Embryonic facial prominence (tissue), 1 donor: ENCODE measurements around the gene SPDYE4.

Experiments
- DNase-seq: peaks from one replicate; pipeline ENCODE4 v3.0.0-alpha.2; 2016; ENCODE audit errors: extremely low spot score

SPDYE4 gene

DNA sequence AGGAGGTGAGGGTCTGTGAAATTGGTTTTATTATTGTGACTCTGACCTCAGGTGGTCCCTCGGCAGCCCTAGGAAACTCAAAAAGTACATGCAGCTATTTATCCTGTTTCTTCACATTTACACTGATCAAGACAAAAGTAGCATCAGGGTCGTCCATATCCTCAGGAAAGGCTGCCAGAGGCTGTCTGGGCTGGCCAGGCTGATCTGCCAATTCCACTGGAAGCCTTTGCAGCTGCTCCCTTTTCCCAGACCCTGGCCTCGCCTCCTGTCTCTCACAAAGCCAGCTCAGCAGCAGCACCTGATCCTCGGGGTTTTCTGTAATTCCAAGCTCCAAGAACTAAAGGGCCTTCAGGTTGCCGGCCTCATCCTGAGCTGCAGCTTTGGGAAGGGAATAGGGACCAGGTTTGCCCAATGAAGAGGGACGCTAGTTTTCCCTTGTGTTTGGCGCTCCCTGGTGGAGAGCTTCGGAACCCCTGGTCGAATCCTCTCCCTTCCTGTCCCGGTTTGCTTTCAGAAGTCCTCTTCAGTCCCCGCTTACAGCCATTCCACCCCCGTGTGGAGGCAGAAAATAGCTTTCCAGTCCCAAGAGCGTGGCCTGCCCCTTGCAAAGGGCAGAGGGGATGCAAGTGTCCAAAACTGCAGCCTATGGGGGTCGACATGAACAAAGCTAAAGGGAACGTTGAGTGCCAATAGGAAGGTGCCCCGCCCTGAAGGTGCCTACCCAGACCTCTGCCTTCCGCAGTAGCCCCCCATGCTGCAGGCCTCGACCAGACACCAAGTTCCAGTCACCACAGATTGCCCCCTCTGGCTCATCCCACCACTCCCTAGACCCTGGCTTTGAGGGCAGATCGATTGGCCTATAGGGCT, 27.4 kb upstream of the SPDYE4 start:
- DNase-seq: peak; percentile 69

DNA sequence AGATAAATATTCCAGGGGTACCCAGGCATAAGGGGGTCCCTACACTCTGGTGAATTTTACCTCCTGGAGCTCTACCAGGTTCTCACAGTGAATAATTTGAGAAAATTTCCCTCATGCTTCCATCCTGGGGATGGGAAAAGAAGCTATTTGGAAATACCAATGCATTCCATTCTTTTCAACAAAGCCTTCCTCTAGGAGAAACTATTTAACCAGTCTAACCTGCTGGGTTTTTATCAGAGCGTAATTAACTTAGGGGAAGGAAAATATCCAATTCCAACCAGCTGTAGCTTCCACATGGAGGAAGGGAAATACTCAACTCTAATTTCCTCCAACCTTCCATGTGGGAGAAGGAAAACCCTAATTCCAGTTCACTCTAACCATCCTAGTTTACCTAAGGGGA, 23.8 kb upstream of the SPDYE4 start:
- DNase-seq: no peak

DNA sequence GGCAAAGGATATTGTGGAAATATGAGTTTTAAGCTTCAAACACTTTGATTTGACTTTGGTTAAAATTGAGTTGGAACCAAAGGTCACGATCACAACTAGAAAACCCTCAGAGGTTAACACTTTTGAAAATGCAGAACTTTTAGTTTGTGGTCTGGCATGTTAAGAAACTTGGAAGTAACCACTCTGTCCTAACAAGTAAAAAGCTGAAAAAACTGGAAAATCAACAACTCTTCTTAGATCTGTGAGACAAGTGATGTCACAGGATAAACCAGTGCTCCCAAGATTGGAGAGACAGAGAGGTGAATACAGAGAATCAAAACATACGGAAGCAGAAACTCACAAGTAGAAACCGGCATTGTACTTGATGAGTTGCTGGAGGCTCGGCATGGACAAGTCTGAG, 23.4 kb upstream of the SPDYE4 start:
- peak; percentile 27 for DNase-seq

DNA sequence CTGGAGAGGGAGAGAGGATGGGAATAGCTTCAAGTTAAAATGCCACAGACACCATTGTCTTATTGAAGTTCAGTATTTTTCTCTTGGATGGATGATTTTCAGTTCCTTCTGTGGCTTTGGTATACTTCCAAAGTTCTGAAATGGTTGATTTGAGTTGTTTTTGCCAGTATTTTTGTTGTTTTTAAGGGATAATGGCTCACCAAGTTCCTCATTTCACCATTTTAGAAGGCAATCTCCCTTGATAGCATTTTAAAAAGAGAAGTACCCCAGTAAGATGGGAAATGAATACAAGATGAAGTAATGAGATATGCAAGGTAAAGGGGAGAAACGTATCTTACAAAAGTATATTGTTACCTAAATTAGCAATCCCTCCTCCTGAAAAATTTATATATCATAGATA, 18.5 kb upstream of the SPDYE4 start:
- DNase-seq: no peak

DNA sequence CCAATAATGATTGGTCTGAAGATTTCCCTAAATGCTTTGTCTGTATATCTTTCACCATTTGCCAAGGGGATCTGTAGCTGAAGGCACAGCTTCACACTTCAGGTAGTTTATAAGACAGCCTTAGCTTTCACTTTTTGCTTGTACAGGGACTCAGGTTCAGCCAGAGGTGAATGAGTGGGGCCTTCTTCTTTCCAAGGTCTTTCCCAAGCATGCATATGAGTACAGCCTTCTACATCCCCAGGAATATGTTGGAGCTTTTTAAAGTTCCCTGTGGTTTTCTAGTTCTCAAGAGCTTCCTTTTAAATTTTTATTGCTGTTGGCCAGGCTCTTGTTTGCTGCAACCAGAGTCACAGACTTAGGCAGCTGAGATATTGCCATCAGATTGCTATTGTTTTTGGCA, 17.9 kb upstream of the SPDYE4 start:
- no peak for DNase-seq

DNA sequence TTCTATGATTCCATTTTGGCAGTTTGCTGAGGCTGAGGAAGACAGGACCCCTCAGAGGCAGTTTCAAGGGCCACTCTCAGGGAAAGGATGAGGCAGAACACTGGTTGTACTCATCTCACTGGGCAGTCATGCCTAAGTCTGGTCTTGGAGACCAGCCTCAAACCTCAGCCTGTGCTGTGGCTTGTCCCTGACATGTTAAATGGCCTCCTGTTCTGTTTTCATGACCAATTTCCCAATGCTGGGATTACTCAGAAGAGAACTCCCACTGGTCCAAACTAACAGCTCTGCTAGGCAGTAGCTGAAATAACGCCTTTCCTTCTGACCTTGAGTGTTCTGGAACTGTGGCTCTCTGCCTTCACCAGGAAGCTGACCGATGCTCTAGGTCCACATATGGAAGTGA, 8.4 kb upstream of the SPDYE4 start:
- no peak for DNase-seq

DNA sequence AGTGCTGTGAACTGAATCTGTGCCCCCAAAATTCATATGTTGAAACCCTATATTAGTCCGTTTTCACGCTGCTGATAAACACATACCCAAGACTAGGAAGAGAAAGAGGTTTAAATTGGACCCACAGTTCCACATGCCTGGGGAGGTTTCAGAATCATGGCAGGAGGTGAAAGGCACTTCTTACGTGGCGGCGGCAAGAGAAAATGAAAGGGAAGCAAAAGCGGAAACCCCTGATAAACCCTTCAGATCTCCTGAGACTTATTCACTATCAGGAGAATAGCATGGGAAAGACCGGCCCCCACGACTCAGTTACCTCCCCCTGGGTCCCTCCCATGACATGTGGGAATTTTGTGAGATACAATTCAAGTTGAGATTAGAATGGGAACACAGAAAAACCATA, 3.7 kb upstream of the SPDYE4 start:
- DNase-seq: no peak

DNA sequence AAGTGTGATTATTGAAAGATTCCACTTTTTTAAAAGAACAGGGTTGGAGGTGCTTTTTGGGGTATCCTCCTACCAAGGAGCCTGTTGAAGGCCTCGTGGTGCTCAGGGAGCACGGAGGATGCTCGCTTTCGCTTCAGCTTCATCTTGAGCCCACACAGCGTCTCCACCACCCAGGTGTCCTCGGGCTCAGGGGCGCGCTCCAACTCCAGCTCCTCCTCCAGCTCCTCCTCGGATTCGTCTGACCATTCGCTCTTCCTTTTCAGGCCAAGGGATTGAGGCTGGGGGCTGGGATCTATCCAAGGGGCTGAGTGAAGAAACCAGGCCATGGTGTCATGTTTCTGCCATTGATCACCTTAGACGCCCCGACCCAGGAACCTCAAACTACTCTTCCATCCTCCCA, 1.2 kb downstream of the SPDYE4 start:
- DNase-seq: no peak

DNA sequence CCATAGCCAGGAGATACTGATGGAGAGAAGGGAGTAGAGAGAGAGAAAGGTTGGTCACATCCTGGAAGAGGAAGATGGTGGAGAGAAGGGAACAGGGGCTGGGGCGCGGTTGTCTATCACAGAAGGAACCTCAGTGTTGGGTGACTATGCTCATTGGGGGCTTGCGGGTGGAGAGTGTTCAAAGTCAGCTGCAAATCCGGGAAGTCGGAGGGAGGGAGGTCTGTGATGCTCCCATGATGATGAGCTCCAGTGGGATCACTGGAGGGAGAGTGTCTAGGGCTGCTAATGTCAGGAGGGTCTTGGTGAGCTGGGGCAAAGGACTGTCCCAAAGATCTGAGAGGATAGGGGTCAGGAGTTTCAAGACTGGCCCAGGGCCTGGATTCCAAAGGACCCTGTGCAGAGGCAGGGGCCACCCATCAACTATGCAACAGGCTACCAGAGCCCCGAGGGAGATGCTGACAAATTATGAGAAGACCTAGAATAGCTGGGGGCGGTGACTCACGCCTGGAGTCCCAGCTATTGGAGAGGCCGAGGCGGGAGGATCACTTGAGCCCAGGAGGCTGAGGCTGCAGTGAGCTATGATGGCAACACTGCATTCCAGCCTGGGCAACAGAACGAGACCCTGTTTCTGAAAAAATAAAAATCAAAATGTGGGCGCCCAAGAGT, 2.6 kb downstream of the SPDYE4 start:
- no peak for DNase-seq

DNA sequence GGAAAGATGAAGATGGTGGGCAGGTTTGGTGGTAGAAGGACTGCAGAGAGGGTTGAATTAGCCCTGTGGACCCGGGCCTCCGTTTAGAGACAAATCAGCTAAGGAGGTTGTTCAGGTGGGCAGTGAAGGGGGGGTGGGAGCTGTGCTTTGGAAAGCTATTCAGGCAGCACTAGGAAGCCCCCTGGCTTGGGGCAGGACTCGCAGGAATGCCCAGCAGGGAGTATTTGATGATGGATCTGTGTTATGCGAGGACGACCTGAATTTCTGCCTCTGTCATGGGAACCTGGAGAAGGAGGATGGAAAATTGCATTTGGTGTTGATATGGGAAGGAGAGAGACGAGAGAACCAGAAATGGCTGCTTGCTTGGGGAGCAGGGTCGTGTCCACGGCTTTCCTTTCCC, 3.5 kb downstream of the SPDYE4 start:
- no peak for DNase-seq

DNA sequence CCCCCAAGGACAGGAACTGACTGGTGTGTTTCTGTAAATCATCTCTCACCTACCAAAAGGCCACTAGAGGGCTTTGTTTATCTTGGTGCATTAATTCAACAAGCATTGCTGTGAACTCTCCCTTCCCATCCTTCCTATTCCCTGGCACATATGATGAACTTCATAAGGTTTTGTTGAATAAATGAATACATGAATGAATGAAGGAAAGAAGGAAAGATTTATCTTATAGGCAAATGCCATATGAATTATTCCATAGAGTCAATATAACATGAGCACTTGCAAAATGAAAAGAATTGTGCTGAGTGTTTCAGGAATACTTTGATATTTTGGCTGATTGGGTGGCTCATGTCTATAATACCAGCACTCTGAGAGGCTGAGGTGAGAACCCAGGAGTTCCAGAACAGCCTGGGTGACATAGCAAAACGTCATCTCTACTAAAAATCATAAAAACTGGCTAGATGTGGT, 4.3 kb downstream of the SPDYE4 start:
- DNase-seq: no peak

DNA sequence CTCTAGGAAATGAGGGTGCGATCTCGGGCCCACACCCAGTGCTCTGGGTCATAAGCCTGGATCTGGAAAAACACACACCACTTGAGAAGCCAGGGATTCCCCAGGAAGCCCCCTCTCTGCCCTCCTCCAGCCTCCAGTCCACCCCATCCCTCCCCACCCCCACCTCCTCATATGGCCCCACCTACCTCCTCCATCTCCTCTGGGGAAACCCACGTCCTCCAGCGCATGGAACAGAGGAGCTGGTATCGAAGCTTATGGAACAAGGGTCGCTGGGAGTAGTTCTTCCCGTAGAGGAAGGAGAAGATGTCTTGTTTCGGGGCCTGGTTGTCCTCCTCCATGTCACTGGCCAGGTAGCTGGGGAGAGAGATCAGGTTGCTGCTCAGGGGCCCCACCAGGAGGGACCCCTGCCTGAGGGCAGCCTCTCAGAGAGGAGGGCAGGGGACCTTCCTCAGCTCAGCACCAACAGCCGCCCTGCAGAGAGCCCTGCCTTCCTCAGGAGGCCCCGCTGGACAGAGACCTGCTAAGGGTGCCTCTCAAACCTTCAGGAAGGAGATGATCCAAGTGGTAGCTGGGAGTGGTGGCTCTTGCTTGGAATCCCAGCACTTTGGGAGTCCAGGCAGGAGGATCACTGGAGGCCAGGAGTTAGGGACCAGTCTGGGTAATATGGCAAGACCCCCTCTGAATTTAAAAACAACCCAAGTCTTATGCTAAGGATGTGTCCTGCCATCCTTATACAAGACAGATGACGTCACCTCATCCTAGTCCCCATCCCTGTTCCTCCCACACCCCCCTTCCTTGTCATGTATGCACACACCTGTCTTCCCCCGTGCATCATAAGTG, 5.0 kb downstream of the SPDYE4 start:
- no peak for DNase-seq

DNA sequence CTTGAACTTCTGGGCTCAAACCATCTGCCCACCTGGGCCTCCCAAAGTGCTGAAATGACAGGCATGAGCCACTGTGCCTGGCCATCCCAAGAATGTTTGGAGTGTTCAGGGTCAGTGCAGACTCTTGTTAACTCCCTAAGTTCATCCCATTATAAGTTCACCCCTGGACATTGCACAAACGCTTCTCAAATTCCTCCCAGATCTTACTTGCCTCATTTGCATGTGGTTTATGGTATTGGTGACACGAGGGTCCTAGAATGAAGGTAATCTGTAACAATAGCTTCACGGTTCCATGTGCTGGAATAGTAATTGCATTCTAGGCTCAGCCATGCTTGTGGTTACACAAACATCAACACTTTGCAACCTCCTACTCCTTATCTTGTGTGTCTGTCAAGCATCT, 8.7 kb downstream of the SPDYE4 start:
- no peak for DNase-seq

DNA sequence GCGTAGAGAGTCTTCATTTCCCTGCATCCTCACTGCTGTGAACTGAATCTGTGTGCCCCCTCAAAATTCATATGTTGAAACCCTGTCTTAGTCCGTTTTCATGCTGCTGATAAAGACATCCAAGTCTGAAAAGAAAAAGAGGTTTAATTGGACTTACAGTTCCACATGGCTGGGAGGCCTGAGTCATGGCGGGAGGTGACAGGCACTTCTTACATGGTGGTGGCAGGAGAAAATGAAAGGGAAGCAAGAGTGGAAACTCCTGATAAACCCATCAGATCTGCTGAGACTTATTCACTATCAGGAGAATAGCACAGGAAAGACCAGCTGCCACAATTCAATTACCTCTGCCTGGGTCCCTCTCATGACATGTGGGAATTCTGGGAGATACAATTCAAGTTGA, 10.6 kb downstream of the SPDYE4 start:
- no peak for DNase-seq

DNA sequence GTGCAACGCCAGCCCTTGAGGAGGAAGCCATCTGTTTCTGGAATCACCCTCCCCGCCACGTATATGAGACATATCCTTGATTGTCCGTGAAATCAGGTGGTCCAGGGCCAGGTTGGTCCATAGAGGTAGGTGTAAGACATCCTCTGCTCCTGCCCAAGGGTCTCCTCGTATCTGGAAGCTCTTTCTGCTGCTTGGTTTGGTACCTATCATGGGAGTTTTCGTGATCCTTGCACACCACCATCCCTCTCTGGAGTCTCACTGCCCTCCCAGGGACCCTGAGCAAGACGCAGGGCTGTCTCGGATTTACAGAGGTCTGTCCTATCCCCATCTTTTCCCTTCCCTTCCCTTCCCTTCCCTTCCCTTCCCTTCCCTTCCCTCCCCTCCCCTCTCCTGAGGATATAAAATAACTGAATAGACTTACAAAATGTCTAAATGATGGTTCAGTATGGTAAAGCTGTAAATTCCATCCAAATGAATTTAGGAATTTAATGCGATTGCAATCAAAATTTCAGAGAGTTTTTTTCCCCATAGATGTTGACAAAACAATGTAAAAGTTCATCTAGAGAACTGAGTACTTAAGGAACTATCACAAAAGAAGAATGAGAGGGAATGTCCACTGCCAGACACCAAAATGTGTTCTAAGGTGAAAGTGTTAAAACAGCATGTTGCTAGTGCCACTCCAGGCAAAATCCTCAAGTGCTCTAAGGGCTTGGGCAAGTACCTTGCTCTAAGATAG, 11.7 kb downstream of the SPDYE4 start:
- no peak for DNase-seq

DNA sequence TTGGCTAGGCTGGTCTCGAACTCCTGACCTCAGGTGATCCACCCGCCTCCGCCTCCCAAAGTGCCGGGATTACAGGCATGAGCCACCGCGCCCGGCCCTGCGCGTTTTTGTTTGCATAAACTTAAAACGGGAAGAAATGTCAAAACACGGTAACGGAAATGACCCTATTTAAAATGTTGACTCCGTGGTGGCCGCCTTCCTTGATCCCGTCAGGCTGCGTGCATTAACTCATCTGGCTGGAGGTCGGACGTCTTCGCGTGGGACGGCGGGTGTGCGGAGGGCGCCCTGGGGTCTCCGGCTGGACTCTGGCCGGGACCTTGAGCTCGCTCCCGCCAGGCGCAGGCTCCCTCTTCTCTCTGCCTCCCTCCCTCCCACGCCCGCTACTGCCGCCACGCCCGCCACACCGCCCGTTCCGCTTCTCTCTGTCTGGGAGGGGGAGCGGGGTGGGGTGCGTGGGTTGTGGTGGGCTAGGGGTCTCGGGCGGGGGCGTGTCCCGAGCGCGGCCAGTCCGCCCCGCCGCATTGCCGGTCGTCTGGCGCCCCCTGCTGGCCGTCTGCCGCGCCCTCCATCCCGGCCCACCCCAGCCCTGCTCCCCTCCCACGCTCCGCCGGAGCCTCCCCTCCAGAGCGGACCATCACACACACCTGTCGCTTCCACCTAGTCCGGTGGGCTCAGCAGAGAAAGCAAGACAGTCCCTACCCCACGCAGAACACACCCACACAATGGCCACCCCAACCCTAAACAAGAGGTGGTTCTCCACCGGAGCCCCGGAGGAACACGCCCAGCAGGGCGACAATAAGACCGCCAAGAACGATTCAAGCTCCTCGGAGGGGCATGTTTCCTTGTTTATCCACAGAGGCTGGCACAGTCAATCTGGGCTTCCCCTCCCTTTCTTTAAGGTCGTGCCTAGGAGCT, 12.5 kb downstream of the SPDYE4 start:
- DNase-seq: peak; percentile 55

DNA sequence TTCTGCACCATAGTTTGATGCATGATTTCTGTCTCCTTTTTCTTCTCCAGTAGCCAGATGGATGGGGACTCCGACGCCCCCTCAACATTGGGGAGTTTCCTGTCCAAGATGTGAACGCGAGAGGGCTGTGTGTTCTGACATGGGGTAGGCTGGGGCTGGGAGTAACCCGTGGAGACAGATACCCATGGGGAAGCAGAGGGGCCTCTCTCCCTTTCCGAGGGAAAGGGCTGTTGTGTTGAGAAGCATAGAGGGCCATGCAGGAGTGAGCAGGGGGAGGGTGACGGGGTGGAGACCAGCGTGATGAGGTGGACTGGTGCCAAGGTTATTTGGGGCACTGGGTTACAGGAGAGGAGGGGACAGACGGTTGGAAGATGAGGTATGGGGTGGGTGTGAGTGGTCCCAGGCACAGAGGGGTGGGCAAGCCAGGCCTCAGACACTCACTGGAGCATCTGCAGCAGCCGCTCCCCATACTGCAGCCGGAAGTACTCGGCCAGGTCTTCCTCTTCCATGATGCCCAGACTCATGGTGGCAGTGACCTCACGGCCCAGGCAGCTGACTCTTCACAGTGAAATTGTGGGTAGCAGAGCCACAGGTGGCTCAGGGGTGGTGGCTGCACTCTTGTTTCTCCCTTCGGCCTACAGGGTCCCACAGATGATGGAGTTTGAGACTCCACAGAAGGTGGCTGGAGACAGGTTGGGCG, 14.1 kb downstream of the SPDYE4 start:
- no peak for DNase-seq

DNA sequence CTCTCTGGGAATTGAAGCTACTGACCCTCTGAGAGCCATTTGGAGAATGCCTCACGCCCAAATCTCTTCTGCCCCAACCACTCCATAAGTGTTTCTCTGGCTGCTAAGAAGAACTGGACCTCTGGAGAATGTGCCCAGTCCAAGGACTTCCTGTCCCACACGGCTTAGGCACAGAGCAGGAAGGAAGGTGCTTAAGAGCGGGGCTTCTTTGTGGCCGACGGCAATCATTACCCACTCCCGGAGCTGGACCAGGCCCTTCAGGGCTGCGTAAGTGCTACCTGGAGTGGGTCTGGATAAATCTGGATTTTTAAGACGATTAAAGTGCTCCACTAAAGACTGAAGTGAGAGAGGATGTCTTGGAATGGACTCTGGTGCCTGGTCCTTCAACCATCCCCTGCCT, 15.5 kb downstream of the SPDYE4 start:
- DNase-seq: no peak

DNA sequence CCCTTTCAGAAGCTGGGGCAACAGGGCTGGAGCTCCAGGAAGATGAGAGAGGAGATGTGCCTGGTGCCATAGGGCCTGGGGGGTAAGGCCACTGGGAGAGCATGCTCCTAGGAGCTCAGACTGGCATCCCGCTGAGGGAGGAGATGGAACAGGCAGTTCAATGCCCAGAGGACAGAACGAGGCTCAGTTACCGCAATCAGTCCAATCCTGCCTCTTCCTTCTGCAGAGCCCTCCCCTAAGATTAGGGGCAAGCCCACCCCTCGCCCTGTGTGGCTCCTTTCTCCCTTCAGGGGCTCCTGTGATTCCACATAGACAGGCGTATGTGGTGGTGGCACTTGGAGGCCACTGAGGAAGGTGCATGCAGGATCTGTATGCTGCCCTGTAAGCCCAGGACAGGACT, 16.1 kb downstream of the SPDYE4 start:
- DNase-seq: no peak

DNA sequence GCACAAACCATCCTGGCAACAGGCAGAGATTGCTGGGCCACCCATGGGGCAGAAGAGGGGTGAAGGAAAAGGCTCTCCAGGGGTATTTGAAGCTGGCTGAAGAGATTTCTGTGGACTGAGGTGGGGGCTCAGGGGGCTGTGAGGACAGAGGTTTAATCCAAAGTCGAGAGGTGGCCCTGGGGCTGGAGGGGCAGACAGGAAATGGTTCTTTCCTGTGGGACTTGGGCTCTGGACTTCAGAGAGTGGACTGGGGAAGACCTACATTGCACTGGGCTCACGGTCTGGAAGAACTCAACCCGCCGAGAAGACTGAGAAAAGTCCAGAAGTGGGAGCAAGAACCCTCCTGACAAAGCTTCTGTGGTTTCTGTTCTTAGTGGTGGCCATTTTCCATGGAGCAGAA, 16.6 kb downstream of the SPDYE4 start:
- DNase-seq: no peak
